Natural killer cell (primary cell): Measurements from ENCODE around the gene PHKB. TPM values are rescaled to one million over a fixed set of nuclear protein-coding genes. Genes with fewer than 3 reads are reported as not detected.

Experiments
- ATAC-seq, 3 donors: fragments of 150-1000 bp in 2 of 3; fragments of 200-7000 bp in 1 of 3; cut with Tn5 transposase; 1 replicate in 1 of 3; 2 replicates in 2 of 3; pipeline ENCODE4 v1.10.0; 2021; ENCODE audit warnings: mild to moderate bottlenecking in 2 of 3, moderate library complexity in 2 of 3
- DNase-seq, 2 donors: peaks; one replicate each; pipeline versions ENCODE4 v3.0.0 to v3.0.0-alpha.2; 2013 to 2021; ENCODE audit warnings: mixed read lengths in 1 of 2
- H3K27ac ChIP-seq: one replicate; pipeline ENCODE4 v1.5.1; 2013; ENCODE audit warnings: mild to moderate bottlenecking, low read length
- H3K27me3 ChIP-seq: one replicate; pipeline ENCODE4 v1.6.1; 2013; ENCODE audit warnings: low read length; ENCODE audit not compliant: control insufficient read depth, insufficient read depth
- H3K36me3 ChIP-seq: one replicate; pipeline ENCODE4 v1.6.1; 2013; ENCODE audit warnings: low read length; ENCODE audit not compliant: control insufficient read depth, insufficient read depth
- H3K4me1 ChIP-seq: one replicate; pipeline ENCODE4 v1.6.1; 2013; ENCODE audit warnings: low read length; ENCODE audit not compliant: control insufficient read depth, insufficient read depth
- H3K4me3 ChIP-seq: one replicate; pipeline ENCODE4 v1.5.1; 2013; ENCODE audit warnings: low read length
- H3K9me3 ChIP-seq: one replicate; pipeline ENCODE4 v1.6.1; 2013; ENCODE audit warnings: low read length; ENCODE audit not compliant: control insufficient read depth, insufficient read depth
- H3K27ac Mint-ChIP-seq, 2 donors: one replicate each; pipeline ENCODE4 v1.8.0; 2022; ENCODE audit warnings: mild to moderate bottlenecking in 2 of 2, mixed read lengths in 2 of 2, moderate library complexity in 1 of 2
- H3K27me3 Mint-ChIP-seq, 2 donors: one replicate each; pipeline ENCODE4 v1.8.0; 2022; ENCODE audit warnings: low read depth in 2 of 2, mixed read lengths in 2 of 2
- H3K36me3 Mint-ChIP-seq: one replicate; pipeline ENCODE4 v1.8.0; 2022; ENCODE audit warnings: mixed read lengths
- H3K4me1 Mint-ChIP-seq, 2 donors: one replicate each; pipeline ENCODE4 v1.8.0; 2022; ENCODE audit warnings: mixed read lengths in 2 of 2
- H3K4me3 Mint-ChIP-seq: one replicate; pipeline ENCODE4 v1.8.0; 2022; ENCODE audit warnings: mild to moderate bottlenecking, moderate library complexity, mixed read lengths
- H3K9me3 Mint-ChIP-seq, 2 donors: one replicate each; pipeline ENCODE4 v1.8.0; 2022; ENCODE audit warnings: mixed read lengths in 2 of 2
- WGBS: methylation state at CpG from one replicate; pipeline ENCODE4 v1.1.7; 2013; ENCODE audit warnings: missing lambda C conversion rate; ENCODE audit not compliant: insufficient coverage; 5-methylcytosine and 5-hydroxymethylcytosine counted together
- intact Hi-C: fragments of 100-400 bp; cut with micrococcal nuclease; formaldehyde crosslinking; loops from one replicate; pipeline ENCODE4 v1.14.2; 2022
- total RNA-seq, 4 donors: library from RNA; stranded (reverse); fragments of 120-200 nt in 1 of 4; gene quantifications; one replicate each; pipeline versions ENCODE4 v1.2.3 to v1.2.4, GENCODE V29; 2013 to 2022
- TF ChIP-seq, protein P1 (sequence below): fragments of 200-600 bp; IDR thresholded peaks from one replicate; pipeline ENCODE4 v1.8.0; 2022; ENCODE audit warnings: antibody characterized with exemption

The PHKB gene
- total RNA-seq, 3 donors from 2014 or later (not counting 1 experiment from before 2014, with no cell fraction given), result 54.4 to 64.0 (median 58.5) TPM

GRCh38 chr16:47519546-47519945, 58.4 kb downstream of the PHKB start:
- no peak for ATAC-seq
- Mint-ChIP-seq H3K27ac (no peak overlapping the region), H3K4me3 (no peak overlapping the region), H3K27me3 (no peaks in the 10 kb centered on the region), H3K4me1 (peaks cover 16 to 19% of the 10 kb centered on the region in 2 donors), H3K36me3 (peaks cover 8% of the 10 kb centered on the region), H3K9me3 (no peaks in the 10 kb centered on the region)
- no peak overlapping the region for H3K4me3 ChIP-seq
- H3K27ac ChIP-seq, result no peak overlapping the region
- WGBS, result 100% methylated on average over 1 of the region's 3 CpGs
- intact Hi-C loops, result no loop called here
- no peaks in the 10 kb centered on the region for H3K9me3 ChIP-seq
- peaks cover 24% of the 10 kb centered on the region for H3K36me3 ChIP-seq
- no peaks in the 10 kb centered on the region for H3K27me3 ChIP-seq
- H3K4me1 ChIP-seq, result no peaks in the 10 kb centered on the region
- no peak for DNase-seq
- TF ChIP-seq, protein P1, sequence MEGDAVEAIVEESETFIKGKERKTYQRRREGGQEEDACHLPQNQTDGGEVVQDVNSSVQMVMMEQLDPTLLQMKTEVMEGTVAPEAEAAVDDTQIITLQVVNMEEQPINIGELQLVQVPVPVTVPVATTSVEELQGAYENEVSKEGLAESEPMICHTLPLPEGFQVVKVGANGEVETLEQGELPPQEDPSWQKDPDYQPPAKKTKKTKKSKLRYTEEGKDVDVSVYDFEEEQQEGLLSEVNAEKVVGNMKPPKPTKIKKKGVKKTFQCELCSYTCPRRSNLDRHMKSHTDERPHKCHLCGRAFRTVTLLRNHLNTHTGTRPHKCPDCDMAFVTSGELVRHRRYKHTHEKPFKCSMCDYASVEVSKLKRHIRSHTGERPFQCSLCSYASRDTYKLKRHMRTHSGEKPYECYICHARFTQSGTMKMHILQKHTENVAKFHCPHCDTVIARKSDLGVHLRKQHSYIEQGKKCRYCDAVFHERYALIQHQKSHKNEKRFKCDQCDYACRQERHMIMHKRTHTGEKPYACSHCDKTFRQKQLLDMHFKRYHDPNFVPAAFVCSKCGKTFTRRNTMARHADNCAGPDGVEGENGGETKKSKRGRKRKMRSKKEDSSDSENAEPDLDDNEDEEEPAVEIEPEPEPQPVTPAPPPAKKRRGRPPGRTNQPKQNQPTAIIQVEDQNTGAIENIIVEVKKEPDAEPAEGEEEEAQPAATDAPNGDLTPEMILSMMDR, result no peak

GRCh38 chr16:47519996-47520679, 59.0 kb downstream of the PHKB start:
- intact Hi-C loops, result no loop called here
- Histone ChIP-seq H3K4me3 (no peak overlapping the region), H3K27ac (no peak overlapping the region), H3K27me3 (no peaks in the 10 kb centered on the region), H3K9me3 (no peaks in the 10 kb centered on the region), H3K36me3 (peaks cover 24% of the 10 kb centered on the region), H3K4me1 (no peaks in the 10 kb centered on the region)
- no peak overlapping the region for H3K4me3 Mint-ChIP-seq
- TF ChIP-seq, protein P1, result no peak
- 85% methylated on average over 2 of the region's 2 CpGs for WGBS
- ATAC-seq, result no peak
- peaks cover 8% of the 10 kb centered on the region for H3K36me3 Mint-ChIP-seq
- H3K4me1 Mint-ChIP-seq, result peaks cover 16 to 19% of the 10 kb centered on the region in 2 donors
- H3K27ac Mint-ChIP-seq, result no peak overlapping the region
- H3K9me3 Mint-ChIP-seq, result no peaks in the 10 kb centered on the region
- no peaks in the 10 kb centered on the region for H3K27me3 Mint-ChIP-seq
- DNase-seq, result no peak

DNA sequence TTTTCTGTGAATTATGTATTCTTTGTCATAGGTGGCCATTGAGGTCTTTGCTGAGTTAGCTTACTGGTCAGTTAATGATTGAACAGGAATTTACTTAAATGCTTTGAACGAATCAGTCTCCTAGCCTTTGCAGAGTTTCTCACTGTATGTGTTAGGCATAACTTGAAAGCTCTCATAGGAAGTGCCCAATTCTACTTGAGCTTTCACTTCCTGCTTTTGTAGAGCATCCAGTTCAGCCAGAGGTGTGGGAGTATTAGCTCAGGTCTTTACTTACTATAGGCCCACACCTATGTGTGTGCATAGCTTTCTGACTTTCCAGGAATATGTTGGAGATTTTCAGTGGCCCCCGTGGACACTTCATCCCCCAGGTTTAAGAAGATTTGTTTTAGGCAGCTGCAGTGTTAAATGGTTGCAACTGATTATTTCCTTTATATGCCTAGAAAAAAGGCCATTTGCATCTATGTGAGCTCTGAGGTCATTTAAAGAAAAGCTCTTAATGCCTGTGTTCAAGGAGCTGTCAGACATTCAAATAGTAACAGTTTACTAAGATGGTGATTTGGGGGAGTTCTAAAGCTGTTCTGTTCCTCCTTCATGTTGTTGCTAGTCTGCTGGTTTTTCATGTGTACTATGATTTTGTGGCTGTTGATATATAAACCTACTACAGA, 62.3 kb downstream of the PHKB start:
- peak overlapping the region; percentile 49 to 66 for H3K27ac Mint-ChIP-seq
- H3K27me3 ChIP-seq, result no peaks in the 10 kb centered on the region
- no peak overlapping the region for H3K4me3 Mint-ChIP-seq
- H3K4me1 Mint-ChIP-seq, result peaks cover 16 to 19% of the 10 kb centered on the region in 2 donors
- H3K4me3 ChIP-seq, result no peak overlapping the region
- ATAC-seq (peak in 2 of 3 donors; percentile 52 to 73), DNase-seq (peak in 1 of 2 donors; percentile 9)
- H3K36me3 Mint-ChIP-seq, result no peaks in the 10 kb centered on the region
- WGBS, result 64% methylated on average over 2 of the region's 2 CpGs
- no peaks in the 10 kb centered on the region for H3K27me3 Mint-ChIP-seq
- H3K36me3 ChIP-seq, result peaks cover 5% of the 10 kb centered on the region
- no peaks in the 10 kb centered on the region for H3K9me3 Mint-ChIP-seq
- intact Hi-C loops, result no loop called here
- TF ChIP-seq, protein P1, result no peak
- H3K27ac ChIP-seq, result no peak overlapping the region
- H3K4me1 ChIP-seq, result no peaks in the 10 kb centered on the region
- H3K9me3 ChIP-seq, result no peaks in the 10 kb centered on the region
